HG03175 (cell line): ENCODE measurements around the gene ADPRHL1.
"Not testable (repeated sequence)": the region's sequence is repeated elsewhere in the genome, so short reads cannot be mapped to it uniquely, and the experiment has no call there.

Experiments used
- ATAC-seq: cut with Tn5 transposase; IDR thresholded peaks from one replicate; pipeline ENCODE4 v1.9.1; 2021; ENCODE audit warnings: mild to moderate bottlenecking, moderate library complexity; ENCODE audit not compliant: unreplicated experiment

Gene ADPRHL1

GRCh38 chr13:113457510-113457909 lies 4.2 kb upstream of the ADPRHL1 start:
- ATAC-seq = no peak

DNA sequence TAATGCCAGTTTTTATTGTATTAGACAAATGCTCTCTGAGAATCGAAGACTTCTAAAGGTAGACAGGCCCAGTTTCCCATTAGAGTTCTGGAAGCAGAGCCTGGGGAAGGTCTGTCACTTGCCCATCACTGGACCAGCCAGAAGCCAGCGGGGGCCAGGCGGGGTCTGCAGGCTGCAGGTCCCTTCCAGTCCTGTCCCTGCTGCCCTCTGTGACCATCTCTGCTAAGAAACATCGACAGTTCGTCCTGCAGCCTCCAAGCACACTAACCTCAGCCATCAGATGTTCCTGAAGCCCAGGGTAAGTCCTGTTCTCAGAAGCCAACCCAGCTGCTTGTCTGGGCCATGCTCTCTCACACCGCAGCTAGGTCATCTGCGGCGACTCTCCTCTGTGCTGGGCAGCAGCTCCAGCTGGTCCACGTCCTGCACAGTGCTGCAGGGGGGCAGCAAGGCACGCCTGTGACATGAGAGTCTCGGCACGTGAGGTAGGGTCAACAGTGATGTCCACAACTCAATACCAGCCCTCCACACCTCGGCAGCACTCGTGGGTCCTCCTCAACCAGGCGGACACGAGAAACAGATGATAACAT lies 2.9 kb upstream of the ADPRHL1 start:
- no peak for ATAC-seq

DNA sequence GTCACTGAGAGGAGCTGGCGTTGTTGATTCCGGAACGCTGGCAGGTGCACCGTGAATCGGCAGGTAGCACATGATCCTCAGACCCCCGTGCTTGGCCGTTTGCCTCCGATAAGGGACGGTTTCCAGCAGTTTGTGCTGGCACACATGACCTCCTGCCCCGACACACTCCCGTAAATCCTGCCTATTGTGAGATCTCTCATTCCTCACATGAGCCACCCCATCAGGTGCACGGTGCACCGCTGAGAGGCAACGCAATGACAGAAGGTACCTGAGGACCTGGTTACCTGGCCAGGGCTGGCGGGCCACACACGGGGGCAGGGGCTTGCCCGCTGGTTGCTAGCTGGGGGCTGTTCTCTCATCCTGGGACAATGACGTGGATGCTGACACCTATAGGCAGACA lies 2.1 kb upstream of the ADPRHL1 start:
- ATAC-seq = no peak

- ATAC-seq = no peak
These were observed 1.6 kb upstream of the ADPRHL1 start for GRCh38 chr13:113454936-113455335.

DNA sequence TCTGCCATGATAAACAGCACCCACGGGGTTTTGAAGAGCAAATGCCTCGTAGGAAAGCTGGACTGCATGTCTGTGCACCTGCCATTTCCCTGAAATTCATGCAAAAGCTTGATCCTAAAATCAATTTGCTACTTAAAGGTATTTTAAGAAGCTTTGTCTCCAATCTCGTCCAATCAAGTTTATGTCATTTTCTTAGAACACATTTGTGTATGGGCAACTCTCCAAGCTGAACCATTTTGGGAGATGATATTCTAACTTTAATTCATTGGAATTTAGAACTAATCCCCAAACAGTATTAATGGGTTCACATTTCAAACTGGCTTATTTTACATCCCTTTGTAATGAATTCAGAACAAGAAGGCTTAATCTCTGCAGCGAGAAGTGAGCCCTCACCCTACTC lies 822 bp downstream of the ADPRHL1 start:
- no peak for ATAC-seq

DNA sequence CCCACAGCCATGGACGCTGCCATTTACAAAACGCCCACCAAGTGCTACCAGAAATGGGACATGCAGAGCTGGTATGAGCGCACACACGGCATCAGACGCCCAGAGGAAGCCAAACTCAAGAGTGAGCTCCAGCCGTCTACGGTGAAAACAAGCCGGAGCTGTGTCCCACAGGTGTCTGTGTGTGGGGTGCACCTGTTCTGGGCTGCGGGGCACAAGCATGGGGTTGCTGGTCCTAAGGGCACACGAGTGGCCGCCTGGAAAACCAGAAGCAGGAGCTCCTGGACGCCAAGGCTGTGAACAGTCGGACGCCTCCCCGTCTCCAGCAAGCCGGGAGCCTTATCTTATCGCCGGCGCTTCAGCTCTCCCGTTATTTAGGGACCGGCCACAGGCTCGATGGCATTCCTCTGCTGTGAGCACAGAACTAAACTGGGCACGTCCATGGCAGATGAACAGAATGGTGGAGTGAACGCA lies 1.3 kb downstream of the ADPRHL1 start:
- ATAC-seq = no peak

GRCh38 chr13:113450861-113451620 lies 2.2 kb downstream of the ADPRHL1 start:
- not testable (repeated sequence) for ATAC-seq

DNA sequence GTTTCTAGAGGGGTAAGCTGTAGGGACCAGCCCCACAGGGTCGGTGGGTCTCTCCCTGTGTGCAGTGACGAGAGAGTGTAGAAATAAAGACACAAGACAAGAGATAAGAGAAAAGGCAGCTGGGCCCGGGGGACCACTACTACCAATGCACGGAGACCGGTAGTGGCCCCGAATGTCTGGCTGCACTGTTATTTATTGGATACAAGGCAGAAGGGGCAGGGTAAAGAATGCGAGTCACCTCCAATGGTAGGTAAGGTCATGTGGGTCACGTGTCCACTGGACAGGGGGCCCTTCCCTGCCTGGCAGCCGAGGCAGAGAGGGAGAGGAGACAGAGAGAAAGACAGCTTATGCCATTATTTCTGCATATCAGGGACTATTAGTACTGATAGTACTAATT lies 2.9 kb downstream of the ADPRHL1 start:
- not testable (repeated sequence) for ATAC-seq

- no peak for ATAC-seq
These were observed 3.5 kb downstream of the ADPRHL1 start for GRCh38 chr13:113449693-113450347.

- ATAC-seq = no peak
These were observed 4.2 kb downstream of the ADPRHL1 start for GRCh38 chr13:113448885-113449692.

GRCh38 chr13:113448545-113448884 lies 4.8 kb downstream of the ADPRHL1 start:
- ATAC-seq = no peak

DNA sequence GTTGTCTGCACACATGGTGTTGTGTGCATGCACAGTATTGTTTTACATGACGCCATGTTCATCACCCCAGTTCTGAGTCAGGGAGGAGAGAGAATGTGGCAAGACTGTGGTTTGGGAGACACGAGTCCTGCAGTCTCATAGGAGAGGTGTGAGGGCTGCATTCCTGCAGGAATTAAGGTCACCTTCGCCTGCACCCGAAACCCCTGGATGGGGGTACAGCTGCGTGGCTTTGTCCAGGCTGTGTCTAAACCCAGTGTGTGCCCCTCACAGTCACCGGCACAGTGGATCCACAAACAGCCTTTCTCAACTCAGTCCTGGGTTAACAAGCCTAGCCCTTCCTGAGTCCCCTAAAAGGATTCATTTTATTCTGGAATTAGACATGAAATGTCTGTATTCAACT lies 5.7 kb downstream of the ADPRHL1 start:
- ATAC-seq = no peak

DNA sequence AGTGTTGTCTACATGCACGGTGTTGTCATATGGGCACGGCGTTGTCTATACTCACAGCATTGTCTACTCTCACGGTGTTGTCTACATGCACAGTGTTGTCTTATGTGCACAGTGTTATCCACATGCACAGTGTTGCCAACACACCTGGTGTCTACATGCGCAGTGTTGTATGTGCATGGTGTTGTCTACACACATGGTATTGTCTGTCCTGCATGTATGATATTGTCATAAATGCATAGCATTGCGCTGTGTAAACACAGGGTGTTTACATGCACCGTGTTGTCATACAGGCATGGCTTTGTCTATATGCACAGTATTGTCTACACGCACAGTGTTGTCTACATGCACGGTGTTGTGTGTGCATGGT lies 6.8 kb downstream of the ADPRHL1 start:
- ATAC-seq = no peak

- peak; percentile 49 for ATAC-seq
These were observed 7.3 kb downstream of the ADPRHL1 start for GRCh38 chr13:113445791-113446487.

DNA sequence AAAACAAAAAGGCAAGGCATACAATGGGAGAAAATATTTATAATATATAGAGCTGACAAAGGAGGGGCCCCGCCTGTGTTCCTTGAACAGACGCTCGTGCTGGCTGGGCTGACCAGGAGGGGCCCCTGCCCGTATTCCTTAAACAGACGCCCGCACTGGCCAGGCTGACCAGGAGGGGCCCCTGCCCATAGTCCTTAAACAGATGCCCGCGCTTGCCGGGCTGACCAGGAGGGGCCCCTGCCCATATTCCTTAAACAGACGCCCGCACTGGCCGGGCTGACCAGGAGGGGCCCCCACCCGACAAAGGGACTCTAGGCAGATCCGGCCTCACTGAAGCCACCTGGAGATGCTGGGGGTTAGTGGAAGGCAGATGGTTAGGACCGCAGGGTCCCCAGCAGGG lies 9.3 kb downstream of the ADPRHL1 start:
- no peak for ATAC-seq

DNA sequence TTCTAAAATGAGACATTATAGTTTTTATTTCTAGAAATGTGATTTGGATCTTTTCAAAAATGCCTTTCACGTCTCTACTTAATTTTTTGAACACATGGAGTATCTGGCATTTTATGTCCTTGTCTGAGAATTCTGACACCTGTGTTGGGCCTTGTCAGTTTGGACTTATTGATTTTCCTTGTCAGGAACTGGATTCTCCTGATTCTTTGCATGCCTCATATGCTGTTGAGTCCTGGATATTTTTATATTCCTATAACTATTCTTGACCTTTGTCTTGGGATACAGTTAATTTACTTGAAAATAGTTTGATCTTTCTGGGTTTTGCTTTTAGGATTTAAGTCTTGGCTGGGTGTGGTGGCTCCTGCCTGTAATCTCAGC lies 10.3 kb downstream of the ADPRHL1 start:
- ATAC-seq = no peak

DNA sequence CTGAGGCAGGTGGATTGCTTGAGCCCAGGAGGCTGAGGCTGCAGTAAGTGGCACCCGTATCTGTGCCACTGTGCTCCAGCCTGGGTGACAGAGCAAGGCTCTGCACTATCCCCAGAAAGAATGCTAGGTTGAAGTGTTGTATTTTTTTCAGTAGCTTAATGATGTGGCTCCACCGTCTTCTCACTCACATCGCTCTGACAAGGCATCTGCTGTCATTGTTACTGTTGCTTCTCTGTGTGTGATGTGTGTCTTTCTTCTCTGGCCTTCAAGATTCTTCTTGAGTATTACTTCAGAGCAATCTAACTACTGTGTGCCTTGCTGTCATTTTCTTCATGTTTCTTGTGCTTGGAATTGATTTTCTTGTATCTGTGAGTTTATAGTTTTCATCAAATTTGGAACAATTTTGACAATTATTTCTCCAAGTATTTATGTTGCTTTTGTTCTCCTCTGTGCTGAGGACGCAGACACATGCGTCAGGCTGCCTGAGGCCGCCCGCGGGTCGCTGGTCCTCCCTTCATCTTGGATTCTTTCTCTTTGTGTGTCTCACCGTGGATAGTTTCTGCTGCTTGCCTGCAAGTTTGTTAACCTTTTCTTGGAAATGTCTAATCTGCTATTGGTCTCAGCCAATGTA lies 10.8 kb downstream of the ADPRHL1 start:
- ATAC-seq = no peak

DNA sequence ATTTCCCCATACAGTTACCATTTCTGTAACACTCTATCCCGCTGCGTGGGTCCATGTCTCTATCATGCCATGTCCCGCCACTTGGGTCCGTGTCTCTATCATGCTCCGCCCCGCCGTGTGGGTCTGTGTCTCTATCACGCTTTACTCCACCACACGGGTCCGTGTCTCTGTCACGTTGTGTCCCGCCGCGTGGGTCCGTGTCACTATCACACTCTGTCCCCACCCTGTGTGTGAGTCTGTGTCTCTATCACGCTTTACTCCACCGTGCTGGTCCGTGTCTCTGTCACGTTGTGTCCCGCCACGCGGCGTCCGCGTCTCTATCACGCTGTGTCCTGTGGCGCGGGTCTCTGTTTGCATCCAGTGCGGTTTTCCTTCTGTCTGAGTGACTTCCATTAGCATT lies 11.6 kb downstream of the ADPRHL1 start:
- no peak for ATAC-seq

DNA sequence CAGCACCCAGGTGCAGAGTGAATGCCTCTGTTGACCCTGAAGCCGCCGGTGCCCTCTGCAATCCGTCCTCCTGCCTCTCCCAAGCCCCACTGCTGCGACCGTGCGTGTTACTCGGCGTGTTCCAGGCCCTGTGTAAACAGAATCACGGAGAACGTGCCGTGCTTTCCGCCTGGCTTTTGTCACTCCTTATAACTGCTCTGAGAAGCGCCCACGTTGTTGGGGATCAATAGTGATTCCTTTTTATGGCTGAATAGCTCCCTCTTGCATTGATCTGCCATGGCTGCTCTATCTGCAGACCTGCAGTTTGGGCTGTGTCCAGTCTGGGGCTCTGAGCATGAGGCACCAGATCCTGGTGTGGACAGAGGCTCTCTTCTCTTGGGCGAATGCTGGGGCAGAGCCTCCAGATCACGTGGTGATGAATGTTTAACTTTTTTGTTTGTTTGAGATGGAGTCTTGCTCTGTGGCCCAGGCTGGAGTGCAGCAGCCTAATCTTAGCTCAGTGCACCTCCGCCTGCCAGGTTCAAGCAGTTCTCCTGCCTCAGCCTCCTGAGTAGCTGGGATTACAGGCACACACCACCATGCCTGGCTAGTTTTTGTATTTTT lies 15.8 kb downstream of the ADPRHL1 start:
- ATAC-seq = no peak

DNA sequence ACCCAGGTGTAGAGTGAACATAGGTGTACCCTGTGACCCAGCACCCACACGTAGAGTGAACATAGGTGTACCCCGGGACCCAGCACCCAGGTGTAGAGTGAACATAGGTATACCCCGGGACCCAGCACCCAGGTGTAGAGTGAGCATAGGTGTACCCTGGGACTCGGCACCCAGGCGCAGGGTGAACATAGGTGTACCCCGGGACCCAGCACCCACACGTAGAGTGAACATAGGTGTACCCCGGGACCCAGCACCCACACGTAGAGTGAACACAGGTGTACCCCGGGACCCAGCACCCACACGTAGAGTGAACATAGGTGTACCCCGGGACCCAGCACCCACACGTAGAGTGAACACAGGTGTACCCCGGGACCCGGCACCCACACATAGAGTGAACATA lies 16.4 kb downstream of the ADPRHL1 start:
- not testable (repeated sequence) for ATAC-seq
